Femur (tissue), 1 donor: ENCODE results near the gene NCKAP1.
"Not testable (repeated sequence)": the region's sequence is repeated elsewhere in the genome, so short reads cannot be mapped to it uniquely, and the experiment has no call there.

ENCODE experiments used
- DNase-seq: peaks from one replicate; pipeline ENCODE4 v3.0.0-alpha.2; 2017

Gene NCKAP1

GRCh38 chr2:182906454-182906853 is 131.8 kb downstream of the NCKAP1 start:
- no peak for DNase-seq

DNA sequence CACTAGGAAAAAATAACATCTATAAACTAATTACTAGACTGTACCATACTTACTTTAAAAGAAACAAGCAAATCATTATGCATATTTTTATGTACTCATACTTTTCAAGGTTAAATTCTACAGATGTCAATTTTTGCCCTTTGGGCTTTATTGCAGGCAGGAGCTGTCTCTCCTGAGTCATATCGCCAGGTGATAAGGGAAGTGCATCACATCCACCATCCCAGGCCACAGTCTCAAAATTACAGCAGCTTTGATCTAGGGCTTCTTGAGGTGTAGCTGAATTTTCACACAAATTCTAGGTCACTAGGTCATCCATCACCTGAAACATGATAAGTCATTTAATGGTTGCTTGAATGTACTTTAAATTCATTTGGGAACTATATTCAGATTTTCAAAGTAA is 133.4 kb downstream of the NCKAP1 start:
- no peak for DNase-seq

DNA sequence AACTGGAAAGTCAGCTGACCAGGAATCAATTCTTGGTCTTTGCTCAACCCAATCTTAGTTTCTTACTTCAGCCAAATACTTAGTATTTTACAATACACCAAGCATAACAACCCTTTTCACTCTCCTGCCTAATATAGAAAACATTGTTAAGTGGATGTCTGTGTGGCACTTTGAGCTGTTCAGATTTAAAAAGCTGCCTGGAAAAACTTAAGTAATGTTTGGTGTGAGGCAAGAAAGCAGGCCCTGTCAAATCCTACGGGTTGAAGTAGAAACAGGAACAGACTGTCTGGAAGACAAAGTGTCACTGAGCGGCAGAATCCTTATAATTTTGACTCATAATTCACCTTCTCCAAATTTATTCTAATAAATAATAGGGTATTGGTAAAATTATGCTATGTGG is 134.7 kb downstream of the NCKAP1 start:
- no peak for DNase-seq

DNA sequence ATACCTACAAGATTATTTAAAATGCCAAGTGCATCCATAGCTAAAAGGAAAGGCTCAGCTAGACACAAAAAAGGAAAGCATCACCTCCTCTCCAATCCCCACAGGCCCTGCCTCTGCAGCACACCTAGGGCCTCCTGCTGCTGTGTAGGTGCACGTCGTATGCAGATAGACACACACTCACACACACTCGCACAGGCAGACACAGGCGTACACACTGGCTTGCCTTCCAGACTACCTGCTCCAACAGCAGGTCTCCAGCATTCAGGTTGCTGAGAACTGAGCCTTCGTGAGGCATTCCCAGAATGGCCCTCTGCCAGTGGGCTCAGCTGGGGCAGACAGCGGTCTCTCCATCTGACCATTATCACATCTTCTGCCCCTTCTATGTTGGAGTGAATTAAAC is 136.5 kb downstream of the NCKAP1 start:
- no peak for DNase-seq

DNA sequence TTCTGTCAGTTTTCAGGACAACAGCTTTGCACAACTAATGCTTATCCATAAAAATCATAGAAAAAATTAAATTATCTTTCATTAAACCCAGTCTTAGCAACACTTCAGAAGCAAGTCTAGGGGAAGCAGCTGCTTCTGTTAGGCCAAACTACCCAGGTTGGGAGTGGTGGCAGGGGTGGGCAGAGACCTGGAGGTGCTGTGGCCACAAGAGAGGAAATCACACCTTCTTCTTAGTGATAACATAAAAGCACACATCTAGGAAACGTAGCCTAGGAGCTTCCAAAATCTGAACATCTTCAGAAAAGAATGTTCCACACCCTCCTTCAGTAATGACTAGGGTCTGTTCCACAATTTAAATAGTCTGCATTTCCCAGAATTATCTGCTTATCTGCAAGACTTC is 139.5 kb downstream of the NCKAP1 start:
- no peak for DNase-seq

DNA sequence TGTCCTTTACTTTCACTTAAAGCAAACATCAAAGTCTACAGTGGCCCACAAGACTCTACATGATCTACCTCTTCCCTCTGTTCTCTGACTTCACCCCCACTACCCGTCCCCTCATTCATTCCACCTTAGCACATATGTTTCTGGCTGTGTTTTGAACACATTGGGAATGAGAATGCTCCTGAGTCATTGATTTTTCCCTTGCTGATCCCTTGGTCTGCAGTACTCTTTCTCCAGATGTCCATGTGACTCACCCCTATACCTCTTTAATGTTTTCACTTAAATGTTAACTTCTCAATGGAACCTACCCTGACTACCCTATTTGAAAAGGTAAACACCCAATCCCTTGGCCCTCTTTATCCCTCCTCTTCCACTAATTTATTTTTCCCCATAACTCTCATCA is 141.1 kb downstream of the NCKAP1 start:
- DNase-seq = no peak

DNA sequence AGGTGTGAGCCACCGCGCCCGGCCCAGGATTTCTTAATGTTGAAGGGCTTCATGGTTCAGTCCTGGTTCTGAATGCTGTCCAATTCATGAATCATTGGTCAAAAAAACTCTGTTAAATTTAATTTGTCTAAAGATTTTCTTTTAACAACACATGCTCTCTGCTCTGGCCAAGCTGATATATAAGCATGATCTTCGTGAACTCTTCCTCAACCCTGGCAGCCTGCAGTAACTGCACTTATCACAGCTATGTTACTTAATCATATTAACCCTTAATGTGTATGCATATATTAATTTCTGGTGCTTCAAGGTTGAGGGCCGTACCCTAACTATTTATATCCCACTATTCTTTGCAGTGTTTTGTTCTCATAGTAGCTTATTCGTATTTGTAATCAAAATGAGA is 142.5 kb downstream of the NCKAP1 start:
- DNase-seq = no peak

GRCh38 chr2:182895169-182895568 is 143.1 kb downstream of the NCKAP1 start:
- no peak for DNase-seq

DNA sequence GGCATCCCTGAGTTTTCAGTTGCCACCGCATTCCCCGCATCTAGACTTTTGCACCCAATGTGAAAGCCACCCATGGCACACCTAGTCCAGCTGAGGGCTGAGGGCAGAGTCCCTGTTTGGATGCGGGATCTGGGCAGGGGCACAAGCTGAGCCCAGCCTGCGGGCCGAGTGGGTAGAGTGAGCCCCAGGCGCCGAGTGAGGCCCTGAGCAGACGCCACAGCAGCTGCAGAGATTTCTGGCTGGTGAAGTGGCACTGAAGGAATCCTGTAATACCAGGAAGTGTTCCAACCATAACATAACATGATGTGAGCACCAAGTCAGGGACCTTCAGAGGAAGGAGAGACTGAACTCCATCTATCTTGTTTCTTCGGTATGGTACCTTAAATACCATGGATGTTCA is 144.1 kb downstream of the NCKAP1 start:
- no peak for DNase-seq

DNA sequence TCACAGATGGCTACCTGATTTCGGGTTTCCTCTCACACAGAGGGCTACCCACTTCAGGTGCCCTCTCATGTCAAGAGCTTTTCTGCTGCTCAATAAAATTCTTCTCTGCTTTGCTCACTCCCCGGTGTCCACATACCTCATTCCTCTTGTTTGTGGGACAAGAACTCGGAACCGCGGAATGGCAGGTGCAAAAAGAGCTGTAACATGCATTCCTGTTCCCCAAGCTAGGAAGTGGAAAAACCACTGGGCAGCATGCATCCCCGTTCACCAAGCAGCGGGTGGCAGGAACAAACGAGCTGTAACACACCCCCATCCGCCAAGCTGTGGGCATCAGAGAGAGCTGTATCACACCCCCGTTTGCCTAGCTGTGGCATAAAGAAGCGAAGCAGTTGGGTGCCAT is 144.6 kb downstream of the NCKAP1 start:
- no peak for DNase-seq

DNA sequence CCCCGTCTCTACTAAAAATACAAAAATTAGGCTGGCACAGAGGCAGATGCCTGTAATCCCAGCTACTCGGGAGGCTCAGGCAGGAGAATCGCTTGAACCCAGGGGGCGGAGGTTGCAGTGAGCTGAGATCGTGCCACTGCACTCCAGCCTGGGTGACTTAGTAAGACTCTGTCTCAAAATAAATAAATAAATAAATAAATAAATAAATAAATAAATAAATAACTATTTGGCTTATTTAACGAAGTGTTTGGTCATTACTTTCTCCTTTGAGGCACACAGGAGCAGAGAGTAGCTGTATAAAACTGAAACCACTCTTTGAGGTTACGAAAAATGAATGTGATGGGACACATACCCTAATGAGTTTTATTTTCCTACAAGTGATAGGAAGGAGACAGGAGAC is 145.2 kb downstream of the NCKAP1 start:
- DNase-seq = not testable (repeated sequence)

- DNase-seq = no peak
Measured at GRCh38 chr2:182891611-182892010, 146.6 kb downstream of the NCKAP1 start.

GRCh38 chr2:182890773-182891378 is 147.4 kb downstream of the NCKAP1 start:
- no peak for DNase-seq

- no peak for DNase-seq
Measured at GRCh38 chr2:182890305-182890704, 148.0 kb downstream of the NCKAP1 start.

DNA sequence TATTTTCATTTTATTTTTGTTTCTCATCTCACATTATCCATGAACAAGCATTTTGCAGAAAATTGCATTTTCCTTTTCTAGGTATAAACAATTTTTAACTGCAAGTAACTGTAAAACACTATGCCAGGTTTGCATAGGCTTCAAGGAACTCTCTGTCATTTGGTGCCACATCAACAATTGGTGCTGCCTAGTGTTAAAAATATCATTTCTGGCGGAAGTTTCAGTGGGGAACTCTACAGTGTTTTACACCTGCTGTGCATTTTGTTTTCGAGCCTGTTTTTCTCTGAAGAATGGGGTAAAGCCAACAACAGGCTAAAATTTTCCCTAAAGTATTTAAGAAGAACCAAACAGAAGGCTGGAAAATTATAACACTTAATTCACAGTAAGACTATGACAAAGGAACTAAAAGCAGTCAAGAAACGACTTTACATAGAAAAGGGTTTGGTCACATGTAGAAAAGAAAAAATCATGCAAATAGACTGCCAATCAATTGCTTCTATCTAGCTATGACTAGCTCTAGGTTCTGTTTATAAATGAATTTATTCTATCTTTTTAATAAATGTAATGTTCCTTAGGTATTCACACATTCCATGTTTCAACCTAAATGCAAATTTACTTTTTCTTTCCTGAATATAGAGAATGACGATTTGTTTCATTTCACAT is 150.4 kb downstream of the NCKAP1 start:
- DNase-seq = no peak

- no peak for DNase-seq
Measured at GRCh38 chr2:182887093-182887492, 151.2 kb downstream of the NCKAP1 start.

DNA sequence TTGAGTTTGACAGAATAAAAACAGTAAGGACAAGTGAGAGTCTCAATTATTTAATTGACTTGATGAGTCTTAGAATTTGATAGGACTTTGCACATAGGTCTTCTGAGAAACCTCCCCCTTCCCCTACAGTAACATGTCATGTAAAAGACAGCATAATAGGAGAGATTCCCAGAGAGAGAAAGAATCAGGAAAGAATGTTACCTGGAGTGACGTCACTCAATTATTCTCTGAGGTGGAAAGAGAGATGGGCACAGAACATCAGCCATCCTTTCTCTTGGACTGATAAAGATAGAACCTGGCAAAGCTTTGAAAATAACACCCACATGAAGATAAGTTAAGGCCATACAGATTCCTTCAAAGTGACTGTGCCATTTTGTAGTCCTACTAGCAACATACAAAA is 152.5 kb downstream of the NCKAP1 start:
- no peak for DNase-seq

DNA sequence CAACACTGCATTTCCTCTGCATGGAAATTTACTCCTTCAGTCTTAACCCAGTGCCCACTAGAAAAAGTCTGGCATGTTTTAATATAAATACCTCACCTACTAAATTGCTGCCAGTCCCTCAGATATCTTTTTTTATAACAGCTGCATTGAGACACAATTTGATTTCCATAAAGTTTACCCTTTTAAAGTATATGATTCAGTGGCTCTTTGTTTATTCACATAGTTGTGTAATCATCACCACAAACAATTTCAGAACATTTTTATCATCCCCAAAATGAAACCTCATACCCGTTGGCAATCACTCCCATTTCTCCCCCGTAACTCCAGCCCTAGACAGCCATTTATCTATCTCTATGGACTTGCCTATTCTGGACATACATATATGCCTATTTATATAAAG is 154.8 kb downstream of the NCKAP1 start:
- DNase-seq = no peak

DNA sequence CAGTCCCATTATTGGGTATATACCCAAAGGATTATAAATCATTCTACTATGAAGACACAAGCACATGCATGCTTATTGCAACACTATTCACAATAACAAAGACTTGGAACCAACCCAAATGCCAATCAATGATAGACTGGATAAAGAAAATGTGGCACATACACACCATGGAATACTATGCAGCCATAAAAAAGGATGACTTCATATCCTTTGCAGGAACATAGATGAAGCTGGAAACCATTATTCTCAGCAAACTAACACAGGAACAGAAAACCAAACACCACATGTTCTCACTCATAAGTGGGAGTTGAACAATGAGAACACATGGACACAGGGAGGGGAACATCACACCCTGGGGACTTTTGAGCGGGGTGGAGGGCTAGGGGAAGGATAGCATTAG is 158.2 kb downstream of the NCKAP1 start:
- DNase-seq = not testable (repeated sequence)

DNA sequence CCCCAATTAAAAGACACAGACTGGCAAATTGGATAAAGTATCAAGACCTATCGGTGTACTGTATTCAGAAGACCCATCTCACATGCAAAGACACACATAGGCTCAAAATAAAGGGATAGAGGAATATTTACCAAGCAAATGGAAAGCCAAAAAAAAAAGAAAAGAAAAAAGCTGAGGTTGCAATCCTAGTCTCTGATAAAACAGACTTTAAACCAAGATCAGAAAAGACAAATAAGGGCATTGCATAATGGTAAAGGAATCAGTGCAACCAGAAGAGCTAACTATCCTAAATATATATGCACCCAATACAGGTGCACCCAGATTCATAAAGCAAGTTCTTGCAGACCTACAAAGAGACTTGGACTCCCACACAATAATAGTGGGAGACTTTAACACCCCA is 161.6 kb downstream of the NCKAP1 start:
- not testable (repeated sequence) for DNase-seq

GRCh38 chr2:182870227-182870626 is 168.0 kb downstream of the NCKAP1 start:
- no peak for DNase-seq

GRCh38 chr2:182868054-182868796 is 170.0 kb downstream of the NCKAP1 start:
- DNase-seq = no peak

DNA sequence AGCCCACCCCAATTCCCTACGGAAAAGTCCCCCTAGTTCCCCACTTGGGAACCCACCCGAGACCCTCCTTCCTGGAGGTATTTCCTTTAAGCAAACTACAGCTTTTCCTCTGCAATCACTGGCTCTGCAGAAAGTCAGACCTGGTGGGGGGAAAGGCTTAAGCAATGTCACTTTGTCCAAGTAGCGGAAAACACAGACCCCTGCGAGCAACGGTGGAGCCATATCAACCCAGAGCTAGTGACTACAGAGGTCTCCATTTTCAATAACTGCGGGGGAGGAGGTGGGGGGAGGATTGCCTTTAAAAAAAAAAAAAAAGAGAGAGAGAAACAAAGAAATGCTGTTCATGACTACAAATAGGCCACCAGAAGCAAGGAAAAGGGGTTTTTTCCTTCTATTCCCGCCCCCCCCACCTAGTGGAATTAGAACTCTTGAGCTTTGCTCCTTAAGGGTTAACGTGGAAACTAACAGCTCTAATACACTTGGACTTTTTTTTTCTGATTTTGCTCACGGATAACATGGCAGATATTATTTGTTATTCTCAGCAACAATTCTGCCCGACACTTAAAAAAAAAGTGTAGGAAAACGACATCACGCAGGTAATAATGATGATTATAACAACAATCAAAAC is 170.7 kb downstream of the NCKAP1 start:
- DNase-seq = no peak
